Neuron (in vitro differentiated cells): ENCODE results near the gene ELOVL5.
"Not testable (repeated sequence)": the region's sequence is repeated elsewhere in the genome, so short reads cannot be mapped to it uniquely, and the experiment has no call there.

Source experiments
- H2AFZ ChIP-seq: one replicate; pipeline ENCODE4 v1.6.1; 2013; ENCODE audit warnings: low read depth, mild to moderate bottlenecking, inconsistent platforms, low read length, moderate library complexity
- H3K27me3 ChIP-seq: one replicate; pipeline ENCODE4 v1.6.1; 2013; ENCODE audit warnings: low read length; ENCODE audit not compliant: insufficient read depth
- H3K36me3 ChIP-seq: one replicate; pipeline ENCODE4 v1.6.1; 2013; ENCODE audit warnings: low read length; ENCODE audit not compliant: insufficient read depth
- H3K4me1 ChIP-seq: one replicate; pipeline ENCODE4 v1.6.1; 2013; ENCODE audit warnings: low read length; ENCODE audit not compliant: insufficient read depth
- H3K4me3 ChIP-seq: 2 replicates; pipeline ENCODE4 v1.5.1; 2013; ENCODE audit warnings: mild to moderate bottlenecking, low read length, moderate library complexity
- H3K9me3 ChIP-seq: one replicate; pipeline ENCODE4 v1.6.1; 2013; ENCODE audit warnings: low read length

Gene ELOVL5

GRCh38 chr6:53352360-53352759 is 3.6 kb upstream of the ELOVL5 start:
- H3K9me3 ChIP-seq: no peaks in the 10 kb centered on the region
- no peak overlapping the region for H2AFZ ChIP-seq
- H3K4me3 ChIP-seq: no peak overlapping the region
- H3K4me1 ChIP-seq: no peaks in the 10 kb centered on the region
- no peaks in the 10 kb centered on the region for H3K27me3 ChIP-seq
- no peaks in the 10 kb centered on the region for H3K36me3 ChIP-seq

DNA sequence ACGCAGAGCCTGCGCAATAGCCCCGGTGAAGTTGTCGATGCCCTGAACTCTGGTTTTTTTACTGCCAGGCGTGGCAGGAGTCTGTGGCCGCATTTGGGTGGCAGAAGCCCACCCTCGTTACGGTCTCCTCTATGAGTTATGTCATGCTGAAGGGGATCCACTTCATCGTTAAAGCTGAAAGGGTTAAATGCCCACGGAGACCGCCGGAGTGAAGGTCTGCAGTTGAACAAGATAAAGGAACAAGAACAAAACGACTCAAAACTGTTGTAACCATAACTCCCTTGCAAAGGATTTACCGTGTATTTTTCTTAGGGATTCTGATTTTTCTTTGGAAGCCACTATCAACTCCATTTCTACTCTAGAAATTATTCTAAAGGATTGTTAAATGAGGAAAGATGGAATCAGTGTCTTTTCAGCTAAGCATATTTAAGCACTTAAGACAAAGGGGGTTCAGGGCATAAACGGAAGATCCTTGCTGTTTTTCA is 501 bp upstream of the ELOVL5 start:
- Histone ChIP-seq H3K4me3 (peak overlapping the region; percentile 86), H2AFZ (peak overlapping the region; percentile 83), H3K27me3 (no peaks in the 10 kb centered on the region), H3K4me1 (peaks cover 4% of the 10 kb centered on the region), H3K9me3 (no peaks in the 10 kb centered on the region), H3K36me3 (peaks cover 5% of the 10 kb centered on the region)

- no peaks in the 10 kb centered on the region for H3K9me3 ChIP-seq
- H3K4me3 ChIP-seq: peak overlapping the region; percentile 86
- H2AFZ ChIP-seq: peak overlapping the region; percentile 83
- peaks cover 5% of the 10 kb centered on the region for H3K36me3 ChIP-seq
- peaks cover 4% of the 10 kb centered on the region for H3K4me1 ChIP-seq
- H3K27me3 ChIP-seq: no peaks in the 10 kb centered on the region
Observed at GRCh38 chr6:53347921-53348370, 804 bp downstream of the ELOVL5 start.

- Histone ChIP-seq H3K4me3 (peak overlapping the region; percentile 86), H3K9me3 (no peaks in the 10 kb centered on the region), H3K36me3 (peaks cover 5% of the 10 kb centered on the region), H3K4me1 (peaks cover 4% of the 10 kb centered on the region), H3K27me3 (no peaks in the 10 kb centered on the region), H2AFZ (peak overlapping the region; percentile 83)
Observed at GRCh38 chr6:53347250-53347920, 1.4 kb downstream of the ELOVL5 start.

- H3K27me3 ChIP-seq, H3K9me3 ChIP-seq, H3K4me3 ChIP-seq, H3K4me1 ChIP-seq, H3K36me3 ChIP-seq, H2AFZ ChIP-seq: not testable (repeated sequence)
Observed at GRCh38 chr6:53346049-53346448, 2.7 kb downstream of the ELOVL5 start.

- Histone ChIP-seq H3K36me3 (peaks cover 5% of the 10 kb centered on the region), H3K9me3 (no peaks in the 10 kb centered on the region), H2AFZ (no peak overlapping the region), H3K4me1 (peaks cover 4% of the 10 kb centered on the region), H3K4me3 (no peak overlapping the region), H3K27me3 (no peaks in the 10 kb centered on the region)
Observed at GRCh38 chr6:53344969-53345368, 3.8 kb downstream of the ELOVL5 start.

DNA sequence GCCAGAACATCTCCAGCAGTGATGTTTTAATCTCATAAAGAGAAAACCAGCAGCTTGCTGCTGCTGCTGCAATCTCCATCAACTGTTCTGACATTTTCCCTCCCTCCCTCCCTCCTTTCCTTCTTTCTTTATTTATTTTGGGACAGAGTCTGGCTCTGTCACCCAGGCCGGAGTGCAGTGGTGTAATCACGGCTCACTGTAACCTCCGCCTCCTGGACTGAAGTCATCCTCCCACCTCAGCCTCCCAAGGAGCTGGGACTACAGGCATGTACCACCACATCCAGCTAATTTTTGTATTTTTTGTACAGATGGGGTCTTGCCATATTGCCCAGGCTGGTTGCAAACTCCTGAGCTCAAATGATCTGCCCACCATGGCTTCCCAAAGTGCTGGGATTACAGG is 5.7 kb downstream of the ELOVL5 start:
- H3K9me3 ChIP-seq: no peaks in the 10 kb centered on the region
- H3K4me1 ChIP-seq: peaks cover 9% of the 10 kb centered on the region
- peaks cover 5% of the 10 kb centered on the region for H3K36me3 ChIP-seq
- H3K27me3 ChIP-seq: no peaks in the 10 kb centered on the region
- no peak overlapping the region for H3K4me3 ChIP-seq
- no peak overlapping the region for H2AFZ ChIP-seq

- Histone ChIP-seq H3K36me3 (peaks cover 10% of the 10 kb centered on the region), H3K4me1 (peaks cover 9% of the 10 kb centered on the region), H3K27me3 (no peaks in the 10 kb centered on the region)
Observed at GRCh38 chr6:53342217-53342616, 6.5 kb downstream of the ELOVL5 start.

DNA sequence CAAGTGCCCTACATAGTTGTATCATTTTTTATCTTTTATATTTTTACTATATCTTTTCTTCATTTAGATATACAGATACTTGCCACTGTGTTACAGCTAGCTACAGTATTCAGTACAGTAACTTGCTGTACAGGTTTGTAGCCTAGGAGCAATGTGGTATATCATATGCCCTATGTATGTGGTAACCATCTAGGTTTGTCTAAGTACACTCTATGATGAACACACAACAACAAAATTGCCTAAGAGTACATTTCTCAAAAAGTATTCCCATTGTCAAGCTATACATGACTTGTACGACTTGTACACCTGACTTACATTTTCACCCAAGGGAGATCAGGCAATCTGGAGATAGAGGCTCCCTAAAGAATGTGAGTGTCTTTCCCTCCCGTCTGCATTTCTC is 8.2 kb downstream of the ELOVL5 start:
- H3K4me3 ChIP-seq: no peak overlapping the region
- H3K4me1 ChIP-seq: peaks cover 5% of the 10 kb centered on the region
- H3K27me3 ChIP-seq: no peaks in the 10 kb centered on the region
- H3K36me3 ChIP-seq: peaks cover 12% of the 10 kb centered on the region
- H2AFZ ChIP-seq: no peak overlapping the region
- H3K9me3 ChIP-seq: no peaks in the 10 kb centered on the region

More at GRCh38 chr6:53342217-53342616, 6.5 kb downstream of the ELOVL5 start:
- H2AFZ ChIP-seq: no peak overlapping the region
- H3K9me3 ChIP-seq: no peaks in the 10 kb centered on the region
- no peak overlapping the region for H3K4me3 ChIP-seq

DNA sequence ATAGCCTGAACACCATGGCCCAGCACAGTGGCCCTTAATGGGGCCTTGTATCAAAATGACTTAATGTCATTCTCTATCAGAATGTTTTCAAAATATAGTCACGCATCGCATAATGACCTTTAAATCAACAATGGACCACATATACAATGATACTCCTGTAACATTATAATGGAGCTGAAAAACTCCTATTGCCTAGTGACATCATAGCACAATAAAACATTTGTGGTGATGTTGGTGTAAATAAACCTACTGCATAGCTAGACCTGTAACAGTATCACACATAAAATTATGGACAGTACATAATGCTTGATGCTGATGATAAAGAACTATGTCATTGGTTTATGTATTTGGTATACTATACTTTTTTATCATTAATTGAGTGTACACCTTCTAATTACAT is 9.3 kb downstream of the ELOVL5 start:
- Histone ChIP-seq H3K9me3 (no peaks in the 10 kb centered on the region), H3K4me3 (no peak overlapping the region), H3K36me3 (peaks cover 12% of the 10 kb centered on the region), H3K4me1 (peaks cover 5% of the 10 kb centered on the region), H2AFZ (no peak overlapping the region), H3K27me3 (no peaks in the 10 kb centered on the region)

DNA sequence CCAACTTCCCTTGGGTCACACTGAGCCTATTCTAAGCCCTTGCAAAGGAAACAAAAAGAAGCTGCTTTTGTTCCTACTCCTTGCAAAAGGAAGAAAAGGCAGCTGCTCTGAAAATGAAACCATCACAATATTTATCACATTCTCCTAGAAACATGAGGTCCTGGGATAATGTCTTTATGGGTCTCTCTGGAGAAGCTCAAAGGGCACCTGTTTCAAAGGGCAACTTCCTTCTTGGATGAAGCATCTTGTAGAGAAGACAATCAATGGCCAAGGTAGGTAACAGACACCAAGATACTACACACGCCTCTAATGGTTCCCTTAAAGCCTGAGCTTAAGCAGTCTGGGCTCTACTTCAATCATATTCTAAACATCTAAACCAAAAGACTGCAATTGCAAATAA is 10.4 kb downstream of the ELOVL5 start:
- Histone ChIP-seq H3K4me3 (no peak overlapping the region), H3K4me1 (peaks cover 5% of the 10 kb centered on the region), H3K27me3 (no peaks in the 10 kb centered on the region), H3K36me3 (peaks cover 12% of the 10 kb centered on the region), H3K9me3 (no peaks in the 10 kb centered on the region), H2AFZ (no peak overlapping the region)

- H3K9me3 ChIP-seq: peaks cover 5% of the 10 kb centered on the region
- H3K4me1 ChIP-seq: peaks cover 5% of the 10 kb centered on the region
- no peak overlapping the region for H2AFZ ChIP-seq
- H3K4me3 ChIP-seq: no peak overlapping the region
- H3K36me3 ChIP-seq: peaks cover 12% of the 10 kb centered on the region
- H3K27me3 ChIP-seq: no peaks in the 10 kb centered on the region
Observed at GRCh38 chr6:53336070-53336469, 12.7 kb downstream of the ELOVL5 start.

- Histone ChIP-seq H3K27me3 (no peaks in the 10 kb centered on the region), H3K4me3 (no peak overlapping the region), H2AFZ (no peak overlapping the region), H3K9me3 (peaks cover 5% of the 10 kb centered on the region), H3K4me1 (peaks cover 5% of the 10 kb centered on the region), H3K36me3 (peaks cover 12% of the 10 kb centered on the region)
Observed at GRCh38 chr6:53335224-53335994, 13.3 kb downstream of the ELOVL5 start.
